ENCODE results near the gene RABL6. TPM values are rescaled to one million over a fixed set of nuclear protein-coding genes. Genes with fewer than 3 reads are reported as not detected.

The RABL6 gene
- total and polyA plus RNA-seq, 2 experiments from 2014 or later: 101 to 153 TPM

DNA sequence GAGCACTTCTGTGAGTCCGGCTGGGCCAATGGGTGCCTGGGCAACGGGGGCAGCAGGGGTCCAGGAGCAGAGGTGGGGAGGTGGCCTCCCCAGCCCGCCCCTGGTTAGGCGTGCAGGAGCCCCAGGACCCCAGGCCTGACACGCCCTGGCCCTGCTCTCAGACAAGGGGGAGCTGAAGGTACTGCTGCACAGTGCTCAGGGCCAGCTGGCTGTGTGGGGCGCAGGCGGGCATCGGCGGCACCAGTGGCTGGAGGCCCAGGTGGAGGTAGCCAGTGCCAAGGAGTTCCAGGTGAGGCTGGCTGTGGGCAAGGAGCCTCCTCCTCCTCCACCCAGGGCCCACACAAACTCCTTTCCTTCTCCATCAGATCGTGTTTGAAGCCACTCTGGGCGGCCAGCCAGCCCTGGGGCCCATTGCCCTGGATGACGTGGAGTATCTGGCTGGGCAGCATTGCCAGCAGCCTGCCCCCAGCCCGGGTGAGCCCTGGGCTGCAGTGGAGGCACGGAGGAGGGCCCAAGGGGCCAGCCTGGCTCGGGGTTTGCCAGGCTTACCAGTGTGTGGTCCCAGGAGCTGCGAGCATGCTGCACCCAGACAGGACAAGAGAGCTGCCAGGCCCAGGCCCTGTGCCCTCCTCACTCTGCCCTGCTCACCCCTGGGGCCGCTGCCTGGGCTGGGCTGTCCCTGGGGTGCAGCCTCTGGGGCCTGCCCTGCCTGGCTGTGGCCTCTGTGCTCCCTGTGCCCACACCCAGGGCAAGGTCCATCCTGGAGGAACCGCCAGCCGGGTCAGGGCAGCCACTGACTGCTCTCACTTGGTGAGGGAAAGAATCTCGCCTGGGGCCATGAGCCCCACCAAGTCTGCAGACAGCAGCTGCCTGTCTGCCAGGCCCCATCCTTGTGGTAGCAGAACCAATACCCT is 51.4 kb downstream of the RABL6 start:
- H3K9me3 ChIP-seq (ENCODE audit: low read depth): no peaks in the 10 kb centered on the region
- no peak overlapping the region for H3K27ac ChIP-seq
- no peak overlapping the region for H3K4me3 ChIP-seq
- no peaks in the 10 kb centered on the region for H3K4me1 ChIP-seq (ENCODE audit: low read depth)
- no peak for TF ChIP-seq CTCF (IDR thresholded peaks at IDR 0.05; ENCODE audit: low read depth, low read length)
- DNase-seq (ENCODE audit: low read depth in 1 of 2, low spot score in 1 of 2): peak in 1 of 2 donors; percentile 54
- peaks cover 19% of the 10 kb centered on the region for H3K36me3 ChIP-seq
- H3K27me3 ChIP-seq: no peaks in the 10 kb centered on the region

GRCh38 chr9:136860529-136860928 is 52.8 kb downstream of the RABL6 start:
- no peak for TF ChIP-seq CTCF (IDR thresholded peaks at IDR 0.05; ENCODE audit: low read depth, low read length)
- DNase-seq (ENCODE audit: low read depth in 1 of 2, low spot score in 1 of 2): no peak
- H3K9me3 ChIP-seq (ENCODE audit: low read depth): no peaks in the 10 kb centered on the region
- no peaks in the 10 kb centered on the region for H3K27me3 ChIP-seq
- no peak overlapping the region for H3K4me3 ChIP-seq
- H3K4me1 ChIP-seq (ENCODE audit: low read depth): peaks cover 5% of the 10 kb centered on the region
- no peak overlapping the region for H3K27ac ChIP-seq
- H3K36me3 ChIP-seq: peaks cover 19% of the 10 kb centered on the region

DNA sequence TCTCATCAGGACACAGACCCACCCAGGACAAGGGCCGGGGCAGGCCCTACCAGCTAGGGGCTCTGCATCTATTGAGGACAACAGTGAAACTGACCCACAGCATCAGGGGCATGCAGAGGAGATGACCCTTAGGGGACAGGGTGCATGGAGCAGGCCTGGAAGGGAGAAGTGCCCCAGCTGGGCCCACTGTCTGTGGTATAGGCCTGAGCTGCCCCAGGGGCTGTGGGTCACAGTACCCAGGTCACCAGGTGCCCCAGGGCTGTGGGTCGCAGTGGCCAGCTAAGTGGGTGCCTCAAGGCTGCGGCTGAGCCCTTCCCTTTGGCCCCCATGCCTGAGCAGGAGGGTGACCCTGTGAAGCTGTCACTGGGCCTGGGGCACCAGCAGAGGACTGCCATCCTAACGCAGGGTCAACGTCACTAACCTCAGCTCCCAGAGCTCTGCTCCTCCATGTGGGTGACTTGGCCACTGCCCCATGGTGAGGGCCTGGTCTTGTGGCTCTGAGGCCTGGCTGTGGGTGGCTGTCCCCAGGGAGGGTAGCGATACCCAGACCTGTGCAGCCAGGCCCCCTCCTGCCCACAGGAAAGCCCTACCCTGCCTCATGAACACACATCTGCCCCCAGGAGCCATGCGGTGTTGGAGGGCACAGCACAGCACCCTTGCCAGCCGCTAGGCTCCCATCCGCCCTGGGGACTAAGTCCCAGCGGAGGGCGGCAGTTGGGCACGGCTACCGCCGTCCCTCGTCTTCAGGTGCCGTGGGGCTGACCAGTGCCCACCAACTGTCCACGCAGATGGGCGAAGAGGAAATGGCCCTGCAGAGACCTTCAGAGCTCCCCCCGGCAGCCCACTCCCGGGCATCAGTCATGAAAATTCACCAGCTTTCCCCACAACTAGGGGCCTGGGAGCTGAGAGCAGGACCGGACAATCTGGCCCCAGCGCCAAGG is 53.5 kb downstream of the RABL6 start:
- no peak for DNase-seq (ENCODE audit: low read depth in 1 of 2, low spot score in 1 of 2)
- Histone ChIP-seq H3K27me3 (no peaks in the 10 kb centered on the region), H3K36me3 (peaks cover 19% of the 10 kb centered on the region), H3K9me3 (ENCODE audit: low read depth) (no peaks in the 10 kb centered on the region), H3K4me1 (ENCODE audit: low read depth) (peaks cover 5% of the 10 kb centered on the region), H3K4me3 (no peak overlapping the region), H3K27ac (no peak overlapping the region)
- TF ChIP-seq CTCF (IDR thresholded peaks at IDR 0.05; ENCODE audit: low read depth, low read length): no peak

GRCh38 chr9:136861874-136862457 is 54.2 kb downstream of the RABL6 start:
- TF ChIP-seq CTCF (IDR thresholded peaks at IDR 0.05; ENCODE audit: low read depth, low read length): no peak
- DNase-seq (ENCODE audit: low read depth in 1 of 2, low spot score in 1 of 2): no peak
- Histone ChIP-seq H3K27me3 (no peaks in the 10 kb centered on the region), H3K4me1 (ENCODE audit: low read depth) (peaks cover 5% of the 10 kb centered on the region), H3K9me3 (ENCODE audit: low read depth) (no peaks in the 10 kb centered on the region), H3K4me3 (no peak overlapping the region), H3K27ac (no peak overlapping the region), H3K36me3 (peaks cover 19% of the 10 kb centered on the region)
